Smooth muscle cell (in vitro differentiated cells): ENCODE measurements around the gene KCNH2. TPM values are rescaled to one million over a fixed set of nuclear protein-coding genes. Genes with fewer than 3 reads are reported as not detected.
"Not testable (repeated sequence)": the region's sequence is repeated elsewhere in the genome, so short reads cannot be mapped to it uniquely, and the experiment has no call there.

Experiments
- DNase-seq: peaks from one replicate; lab custom pipeline; 2025; ENCODE audit not compliant: unreplicated experiment; lab: John Stamatoyannopoulos, UW
- H2AFZ ChIP-seq: fragments of 200-600 bp; sonication (generic); 2 replicates; pipeline ENCODE4 v1.6.0; 2016; ENCODE audit warnings: antibody characterized with exemption, low read depth, mild to moderate bottlenecking
- H3F3A ChIP-seq: fragments of 200-600 bp; sonication (generic); 2 replicates; pipeline ENCODE4 v1.6.0; 2017; ENCODE audit warnings: antibody characterized with exemption, low read depth
- H3K27ac ChIP-seq: fragments of 200-600 bp; sonication (generic); 2 replicates; pipeline ENCODE4 v1.5.1; 2016; ENCODE audit warnings: low read depth, mild to moderate bottlenecking
- H3K27me3 ChIP-seq: fragments of 200-600 bp; sonication (generic); 2 replicates; pipeline ENCODE4 v1.6.1; 2016; ENCODE audit warnings: low read depth, mild to moderate bottlenecking
- H3K36me3 ChIP-seq: fragments of 200-600 bp; sonication (generic); 2 replicates; pipeline ENCODE4 v1.5.1; 2016; ENCODE audit warnings: low read depth
- H3K4me1 ChIP-seq: fragments of 200-600 bp; sonication (generic); 2 replicates; pipeline ENCODE4 v1.5.1; 2016; ENCODE audit warnings: low read depth
- H3K4me2 ChIP-seq: fragments of 200-600 bp; sonication (generic); 2 replicates; pipeline ENCODE4 v1.6.0; 2016; ENCODE audit warnings: mild to moderate bottlenecking
- H3K4me3 ChIP-seq: fragments of 200-600 bp; sonication (generic); 2 replicates; pipeline ENCODE4 v1.5.1; 2016; ENCODE audit warnings: mild to moderate bottlenecking
- H3K79me2 ChIP-seq: fragments of 200-600 bp; sonication (generic); 2 replicates; pipeline ENCODE4 v1.6.0; 2016; ENCODE audit warnings: low read depth, mild to moderate bottlenecking
- H3K9ac ChIP-seq: fragments of 200-600 bp; sonication (generic); 2 replicates; pipeline ENCODE4 v1.6.0; 2016; ENCODE audit warnings: low read depth
- H3K9me3 ChIP-seq: fragments of 200-600 bp; sonication (generic); replicated peaks from 2 replicates; pipeline ENCODE4 v1.5.1; 2016; ENCODE audit warnings: low read depth
- H4K20me1 ChIP-seq: fragments of 200-600 bp; sonication (generic); 2 replicates; pipeline ENCODE4 v1.6.0; 2016; ENCODE audit warnings: low read depth
- WGBS: methylation state at CpG from one replicate; pipeline ENCODE4 v1.1.7; 2016; ENCODE audit warnings: low lambda C conversion rate; 5-methylcytosine and 5-hydroxymethylcytosine counted together
- polyA plus RNA-seq: library from polyadenylated mRNA; unstranded; fragments of >200 nt; fragmentation: Nextera tagmentation; extraction: Ambion mirVana; gene quantifications from 2 replicates; pipeline ENCODE4 v1.2.1, GENCODE V29; 2016
- total RNA-seq: library from RNA; depleted of rRNA; stranded (reverse); fragments of >200 nt; gene quantifications from 2 replicates; pipeline ENCODE4 v1.2.3, GENCODE V29; 2014
- TF ChIP-seq, protein P1 (sequence below): fragments of 200-600 bp; sonication (generic); IDR thresholded peaks from 2 replicates; pipeline ENCODE4 v1.5.1; 2017; ENCODE audit warnings: borderline replicate concordance, mild to moderate bottlenecking, antibody characterized with exemption; ENCODE audit not compliant: insufficient read depth, poor library complexity, severe bottlenecking

KCNH2 gene
- total and polyA plus RNA-seq, 2 experiments from 2014 or later, result 12.9 to 37.7 TPM

DNA sequence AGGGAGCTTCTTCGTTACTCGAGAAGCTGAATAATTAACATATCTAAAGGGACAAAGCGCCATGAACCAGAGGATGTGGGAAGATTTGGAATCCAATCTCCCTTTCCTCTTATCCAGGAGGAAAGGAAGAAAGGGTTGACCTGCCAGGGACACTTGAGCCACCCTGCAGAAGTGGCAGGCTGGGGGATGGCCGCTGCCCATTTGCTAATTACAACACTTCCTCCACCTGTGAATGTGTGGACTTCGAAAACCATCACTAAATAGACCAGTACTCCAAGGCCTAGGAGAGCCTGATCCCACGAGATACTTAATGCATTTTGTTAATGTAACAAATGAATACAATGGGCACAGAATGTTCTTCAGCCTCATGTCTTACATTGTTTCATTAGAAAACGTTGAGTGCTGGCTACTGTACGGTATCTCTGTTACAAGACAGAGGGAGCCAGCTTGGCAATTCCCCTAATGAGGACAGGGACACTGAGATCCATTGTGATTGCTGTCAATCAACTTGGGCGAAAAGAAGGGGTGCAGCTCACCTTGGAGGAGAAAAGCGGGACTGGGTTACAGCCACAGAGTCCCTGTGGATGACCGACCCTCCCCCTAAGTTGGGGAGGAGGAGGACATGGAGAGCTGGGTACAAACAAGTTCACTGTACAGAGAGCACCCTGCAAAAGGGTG lies 66.4 kb downstream of the KCNH2 start:
- H3K27me3 ChIP-seq, result peaks cover 31% of the 10 kb centered on the region
- H3K9ac ChIP-seq, result no peak overlapping the region
- TF ChIP-seq, protein P1, sequence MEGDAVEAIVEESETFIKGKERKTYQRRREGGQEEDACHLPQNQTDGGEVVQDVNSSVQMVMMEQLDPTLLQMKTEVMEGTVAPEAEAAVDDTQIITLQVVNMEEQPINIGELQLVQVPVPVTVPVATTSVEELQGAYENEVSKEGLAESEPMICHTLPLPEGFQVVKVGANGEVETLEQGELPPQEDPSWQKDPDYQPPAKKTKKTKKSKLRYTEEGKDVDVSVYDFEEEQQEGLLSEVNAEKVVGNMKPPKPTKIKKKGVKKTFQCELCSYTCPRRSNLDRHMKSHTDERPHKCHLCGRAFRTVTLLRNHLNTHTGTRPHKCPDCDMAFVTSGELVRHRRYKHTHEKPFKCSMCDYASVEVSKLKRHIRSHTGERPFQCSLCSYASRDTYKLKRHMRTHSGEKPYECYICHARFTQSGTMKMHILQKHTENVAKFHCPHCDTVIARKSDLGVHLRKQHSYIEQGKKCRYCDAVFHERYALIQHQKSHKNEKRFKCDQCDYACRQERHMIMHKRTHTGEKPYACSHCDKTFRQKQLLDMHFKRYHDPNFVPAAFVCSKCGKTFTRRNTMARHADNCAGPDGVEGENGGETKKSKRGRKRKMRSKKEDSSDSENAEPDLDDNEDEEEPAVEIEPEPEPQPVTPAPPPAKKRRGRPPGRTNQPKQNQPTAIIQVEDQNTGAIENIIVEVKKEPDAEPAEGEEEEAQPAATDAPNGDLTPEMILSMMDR, result no peak
- H3K4me3 ChIP-seq, result no peak overlapping the region
- H3K27ac ChIP-seq, result no peak overlapping the region
- WGBS, result 74% methylated on average over 11 of the region's 11 CpGs
- no peak overlapping the region for H2AFZ ChIP-seq
- H3K36me3 ChIP-seq, result no peaks in the 10 kb centered on the region
- no peaks in the 10 kb centered on the region for H3K79me2 ChIP-seq
- no peak for DNase-seq
- no peak overlapping the region for H3K4me2 ChIP-seq
- no peaks in the 10 kb centered on the region for H3K9me3 ChIP-seq
- H3F3A ChIP-seq, result no peaks in the 10 kb centered on the region
- no peaks in the 10 kb centered on the region for H4K20me1 ChIP-seq
- H3K4me1 ChIP-seq, result no peaks in the 10 kb centered on the region

DNA sequence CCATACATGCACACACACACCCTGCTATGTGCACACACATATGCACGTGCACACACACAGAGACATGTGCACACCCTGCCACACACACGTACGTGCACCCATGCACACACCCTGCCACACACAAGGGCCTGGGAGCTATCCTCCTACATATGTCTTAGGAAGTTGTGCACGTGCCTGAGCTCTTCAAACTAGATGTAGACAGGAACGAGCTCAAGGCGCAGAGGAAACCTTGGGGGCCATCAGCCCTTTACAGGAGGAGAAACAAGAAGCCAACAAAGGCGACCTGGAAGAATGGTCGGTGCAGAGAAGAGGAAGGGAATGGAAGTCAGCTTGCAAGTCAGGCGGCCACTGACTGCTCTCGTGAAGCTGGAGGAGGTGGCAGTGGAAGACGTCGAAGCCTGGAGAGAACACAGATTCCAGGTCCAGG lies 67.1 kb downstream of the KCNH2 start:
- no peak overlapping the region for H3K4me2 ChIP-seq
- no peak overlapping the region for H2AFZ ChIP-seq
- TF ChIP-seq, protein P1, result no peak
- H3K4me3 ChIP-seq, result no peak overlapping the region
- no peaks in the 10 kb centered on the region for H3K79me2 ChIP-seq
- H4K20me1 ChIP-seq, result no peaks in the 10 kb centered on the region
- peaks cover 34% of the 10 kb centered on the region for H3K27me3 ChIP-seq
- H3K27ac ChIP-seq, result no peak overlapping the region
- no peaks in the 10 kb centered on the region for H3K36me3 ChIP-seq
- H3F3A ChIP-seq, result no peaks in the 10 kb centered on the region
- no peak overlapping the region for H3K9ac ChIP-seq
- H3K4me1 ChIP-seq, result no peaks in the 10 kb centered on the region
- 82% methylated on average over 12 of the region's 12 CpGs for WGBS
- no peak for DNase-seq
- H3K9me3 ChIP-seq, result no peaks in the 10 kb centered on the region

DNA sequence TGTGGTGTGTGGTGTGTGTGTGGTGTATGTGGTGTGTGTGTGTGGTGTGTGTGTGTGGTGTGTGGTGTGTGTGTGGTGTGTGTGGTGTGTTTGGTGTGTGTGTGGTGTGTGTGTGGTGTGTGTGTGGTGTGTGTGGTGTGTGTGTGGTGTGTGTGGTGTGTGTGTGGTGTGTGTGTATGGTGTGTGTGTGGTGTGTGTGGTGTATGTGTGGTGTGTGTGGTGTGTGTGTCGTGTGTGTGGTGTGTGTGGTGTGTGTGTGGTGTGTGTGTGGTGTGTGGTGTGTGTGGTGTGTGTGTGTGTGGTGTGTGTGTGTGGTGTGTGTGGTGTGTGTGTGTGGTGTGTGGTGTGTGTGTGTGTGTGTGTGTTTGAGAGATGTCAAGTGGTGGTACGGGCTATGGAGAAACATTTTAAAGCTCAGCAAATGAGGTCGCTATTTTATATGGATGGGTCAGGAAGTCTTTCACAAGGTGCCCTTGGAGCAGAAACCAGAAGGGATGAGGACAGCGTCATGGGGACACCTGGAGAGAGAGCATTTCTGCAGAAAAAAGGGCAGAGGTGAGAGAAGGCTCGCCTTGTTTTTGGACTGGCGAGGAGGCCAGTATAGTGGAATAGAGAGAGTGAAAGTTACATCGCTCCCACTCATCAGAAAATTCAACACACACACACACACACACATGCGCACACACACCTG lies 67.7 kb downstream of the KCNH2 start:
- not testable (repeated sequence) for H3K4me3 ChIP-seq, H3K9ac ChIP-seq, DNase-seq, H3K9me3 ChIP-seq, H3K4me1 ChIP-seq, H3K79me2 ChIP-seq, H3K36me3 ChIP-seq, H2AFZ ChIP-seq, H3K27ac ChIP-seq, H3K4me2 ChIP-seq, H4K20me1 ChIP-seq, H3F3A ChIP-seq
- WGBS, result 91% methylated on average over 5 of the region's 8 CpGs
- peaks cover 38% of the 10 kb centered on the region for H3K27me3 ChIP-seq

DNA sequence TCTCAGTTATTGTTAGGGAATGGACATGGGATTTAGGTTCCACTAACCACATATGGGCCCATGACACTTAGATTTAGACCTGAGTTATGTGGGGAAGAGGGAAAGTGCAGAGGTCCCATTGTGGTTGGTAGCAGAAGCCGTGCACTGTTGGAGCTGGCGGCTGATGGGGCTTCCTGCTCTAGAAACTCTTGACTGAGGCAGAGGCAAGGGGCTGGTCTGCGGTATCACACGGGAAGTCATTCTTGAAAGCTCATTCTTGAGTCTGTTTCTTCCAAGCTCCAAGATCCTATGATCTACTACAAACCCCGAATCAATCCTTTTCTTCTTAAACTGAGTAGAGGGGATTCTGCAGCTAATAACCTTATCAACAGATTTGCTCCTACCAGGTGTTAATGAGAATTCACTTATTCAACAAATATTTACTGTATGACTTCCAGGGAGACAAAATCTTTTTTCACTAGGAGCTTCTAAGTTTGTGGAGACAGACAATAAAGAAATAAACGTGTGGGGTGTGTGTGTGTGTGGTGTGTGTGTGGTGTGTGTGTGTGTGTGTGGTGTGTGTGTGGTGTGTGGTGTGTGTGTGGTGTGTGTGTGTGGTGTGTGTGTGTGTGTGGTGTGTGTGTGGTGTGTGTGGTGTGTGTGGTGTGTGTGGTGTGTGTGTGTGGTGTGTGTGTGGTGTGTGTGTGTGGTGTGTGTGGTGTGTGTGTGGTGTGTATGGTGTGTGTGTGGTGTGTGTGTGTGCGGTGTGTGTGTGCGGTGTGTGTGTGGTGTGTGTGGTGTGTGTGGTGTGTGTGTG lies 68.7 kb downstream of the KCNH2 start:
- Histone ChIP-seq H4K20me1 (no peaks in the 10 kb centered on the region), H3K27ac (no peak overlapping the region), H3K4me1 (no peaks in the 10 kb centered on the region), H3K9ac (no peak overlapping the region), H3K9me3 (no peaks in the 10 kb centered on the region), H3K4me2 (no peak overlapping the region), H3K79me2 (no peaks in the 10 kb centered on the region), H3K36me3 (no peaks in the 10 kb centered on the region), H3K4me3 (no peak overlapping the region), H3F3A (no peaks in the 10 kb centered on the region), H3K27me3 (peaks cover 31% of the 10 kb centered on the region), H2AFZ (no peak overlapping the region)
- no peak for DNase-seq
- 88% methylated on average over 6 of the region's 8 CpGs for WGBS
- TF ChIP-seq, protein P1, result no peak
